OCI-LY7 (cell line): ENCODE results near the gene CNTN4.

Source experiments
- EZH2phosphoT487 ChIP-seq: fragments of 200-600 bp; sonication (generic); IDR thresholded peaks from 2 replicates; pipeline ENCODE4 v1.6.1; 2018; ENCODE audit warnings: low read depth, borderline replicate concordance, mild to moderate bottlenecking, mixed run types, antibody characterized with exemption, low read length, moderate library complexity, mixed read lengths
- TF ChIP-seq, protein P1 (sequence below): fragments of 200-600 bp; sonication (generic); conservative IDR thresholded peaks from 2 replicates; pipeline ENCODE4 v1.5.1; 2014; ENCODE audit warnings: mild to moderate bottlenecking, antibody characterized with exemption, low read length, moderate library complexity, mixed read lengths

DNA sequence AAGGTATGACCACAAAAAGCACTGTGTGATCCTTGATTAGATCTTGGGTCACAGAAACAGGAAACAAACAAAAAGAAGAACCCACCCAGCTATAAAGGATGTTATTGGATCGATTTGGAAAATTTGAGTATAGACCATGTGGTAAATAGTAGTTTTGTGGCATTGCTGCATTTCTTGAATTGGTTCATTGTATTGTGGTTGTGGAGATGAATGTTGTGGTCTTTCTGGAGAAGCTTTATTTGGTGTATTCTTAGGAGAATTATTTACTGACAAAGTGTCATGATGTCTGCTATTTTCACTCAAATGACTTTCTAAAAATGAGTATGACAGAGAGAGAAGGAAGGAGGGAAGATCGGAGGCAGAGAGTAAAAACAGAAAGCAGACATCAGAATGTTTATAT lies 406.2 kb downstream of the CNTN4 start:
- TF ChIP-seq, protein P1, sequence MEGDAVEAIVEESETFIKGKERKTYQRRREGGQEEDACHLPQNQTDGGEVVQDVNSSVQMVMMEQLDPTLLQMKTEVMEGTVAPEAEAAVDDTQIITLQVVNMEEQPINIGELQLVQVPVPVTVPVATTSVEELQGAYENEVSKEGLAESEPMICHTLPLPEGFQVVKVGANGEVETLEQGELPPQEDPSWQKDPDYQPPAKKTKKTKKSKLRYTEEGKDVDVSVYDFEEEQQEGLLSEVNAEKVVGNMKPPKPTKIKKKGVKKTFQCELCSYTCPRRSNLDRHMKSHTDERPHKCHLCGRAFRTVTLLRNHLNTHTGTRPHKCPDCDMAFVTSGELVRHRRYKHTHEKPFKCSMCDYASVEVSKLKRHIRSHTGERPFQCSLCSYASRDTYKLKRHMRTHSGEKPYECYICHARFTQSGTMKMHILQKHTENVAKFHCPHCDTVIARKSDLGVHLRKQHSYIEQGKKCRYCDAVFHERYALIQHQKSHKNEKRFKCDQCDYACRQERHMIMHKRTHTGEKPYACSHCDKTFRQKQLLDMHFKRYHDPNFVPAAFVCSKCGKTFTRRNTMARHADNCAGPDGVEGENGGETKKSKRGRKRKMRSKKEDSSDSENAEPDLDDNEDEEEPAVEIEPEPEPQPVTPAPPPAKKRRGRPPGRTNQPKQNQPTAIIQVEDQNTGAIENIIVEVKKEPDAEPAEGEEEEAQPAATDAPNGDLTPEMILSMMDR, result no peak
- TF ChIP-seq EZH2phosphoT487, result no peak
